Sigmoid colon (tissue), 7 donors: ENCODE measurements around the gene NYNRIN. TPM values are rescaled to one million over a fixed set of nuclear protein-coding genes. Genes with fewer than 3 reads are reported as not detected.
A peak's percentile ranks its signal among the peaks of the same experiment; 100 is the strongest.

Experiments
- DNase-seq: peaks from one replicate; pipeline ENCODE4 v3.0.0-alpha.2; 2019
- H3K27ac ChIP-seq, 4 donors: fragments of 200-600 bp; sonication (generic); one replicate each; pipeline ENCODE4 v1.5.1; 2016 to 2019; ENCODE audit warnings: mild to moderate bottlenecking in 1 of 4
- H3K27me3 ChIP-seq, 3 donors: fragments of 200-600 bp; sonication (generic); one replicate each; pipeline ENCODE4 v1.5.1; 2019; ENCODE audit warnings: mild to moderate bottlenecking in 1 of 3
- H3K36me3 ChIP-seq, 4 donors: fragments of 200-600 bp; sonication (generic); one replicate each; pipeline ENCODE4 v1.5.1; 2016 to 2019
- H3K4me1 ChIP-seq, 4 donors: fragments of 200-600 bp; sonication (generic); one replicate each; pipeline ENCODE4 v1.5.1; 2017 to 2019
- H3K4me3 ChIP-seq, 4 donors: fragments of 200-600 bp; sonication (generic); one replicate each; pipeline ENCODE4 v1.5.1; 2017 to 2019; ENCODE audit warnings: mild to moderate bottlenecking in 2 of 4, moderate library complexity in 1 of 4
- H3K9me3 ChIP-seq, 4 donors: fragments of 200-600 bp in 3 of 4; sonication (generic) in 3 of 4; one replicate each; pipeline versions ENCODE4 v1.5.1 to v1.6.1; 2013 to 2019
- EP300 ChIP-seq, 4 donors: sonication (generic); formaldehyde crosslinking; IDR thresholded peaks; one replicate each; pipeline ENCODE4 v1.6.1; 2017; ENCODE audit warnings: antibody characterized with exemption in 4 of 4
- POLR2A ChIP-seq, 2 donors: fragments of 450-650 bp; IDR thresholded peaks; one replicate each; pipeline ENCODE4 v1.6.1; 2016; ENCODE audit warnings: antibody characterized with exemption in 2 of 2, mild to moderate bottlenecking in 2 of 2, moderate library complexity in 2 of 2
- POLR2AphosphoS5 ChIP-seq, 4 donors: sonication (generic); formaldehyde crosslinking; IDR thresholded peaks; one replicate each; pipeline ENCODE4 v1.6.1; 2017; ENCODE audit warnings: antibody characterized with exemption in 4 of 4
- WGBS, 2 donors: extraction: QIAGEN DNeasy Blood & Tissue Kit; methylation state at CpG; one replicate each; pipeline ENCODE4 v1.1.7; 2013; 5-methylcytosine and 5-hydroxymethylcytosine counted together
- intact Hi-C: fragments of 100-400 bp; cut with DNase I; formaldehyde crosslinking; loops from one replicate; pipeline ENCODE4 v1.15.1; 2023
- polyA plus RNA-seq, 3 donors: library from polyadenylated mRNA; stranded (reverse); fragments of 200-250 nt; gene quantifications; one replicate each; pipeline ENCODE4 v1.2.3, GENCODE V29; 2013
- total RNA-seq, 4 donors: library from RNA; depleted of rRNA; stranded (reverse); fragments of >200 nt; gene quantifications; one replicate each; pipeline ENCODE4 v1.1.0, GENCODE V29; 2016
- TF ChIP-seq, protein P1 (sequence below), 4 experiments: fragments of 450-650 bp in 3 of 4; fragments of 200-600 bp in 1 of 4; IDR thresholded peaks; one replicate each; pipeline ENCODE4 v1.5.1; 2016 to 2019; ENCODE audit warnings: antibody characterized with exemption in 4 of 4, mild to moderate bottlenecking in 3 of 4, moderate library complexity in 2 of 4
- donor health status: healthy with polysubstance abuse.
- donor health status: Bipolar disorder and iron deficiency.
- donor health status: healthy.

Gene NYNRIN
- total and polyA plus RNA-seq, 7 donors: 0.60 to 17.4 (median 6.8) TPM

DNA sequence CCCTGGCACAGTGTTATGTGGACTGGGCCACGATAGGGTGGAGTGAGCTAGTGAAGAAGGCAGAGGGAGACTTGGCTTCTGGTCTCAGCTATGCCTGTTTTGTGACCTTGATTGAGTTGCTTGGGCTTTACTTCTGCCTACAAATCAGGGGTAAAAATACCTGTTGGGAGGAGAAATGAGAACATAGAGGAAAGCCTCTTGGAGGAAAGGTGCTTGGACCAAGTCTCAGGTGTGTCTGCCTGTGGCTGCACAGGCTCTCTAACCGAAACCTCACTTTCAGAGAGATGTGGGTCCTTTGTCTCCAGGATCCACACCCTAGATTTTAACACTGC lies 38.9 kb downstream of the NYNRIN start:
- peak overlapping the region in 3 of 4 donors; percentile 66 to 72 (median 71) for H3K27ac ChIP-seq
- TF ChIP-seq EP300 (IDR thresholded peaks at IDR 0.05) (no peak), POLR2AphosphoS5 (IDR thresholded peaks at IDR 0.05) (no peak), POLR2A (IDR thresholded peaks at IDR 0.05) (no peak)
- TF ChIP-seq, protein P1, sequence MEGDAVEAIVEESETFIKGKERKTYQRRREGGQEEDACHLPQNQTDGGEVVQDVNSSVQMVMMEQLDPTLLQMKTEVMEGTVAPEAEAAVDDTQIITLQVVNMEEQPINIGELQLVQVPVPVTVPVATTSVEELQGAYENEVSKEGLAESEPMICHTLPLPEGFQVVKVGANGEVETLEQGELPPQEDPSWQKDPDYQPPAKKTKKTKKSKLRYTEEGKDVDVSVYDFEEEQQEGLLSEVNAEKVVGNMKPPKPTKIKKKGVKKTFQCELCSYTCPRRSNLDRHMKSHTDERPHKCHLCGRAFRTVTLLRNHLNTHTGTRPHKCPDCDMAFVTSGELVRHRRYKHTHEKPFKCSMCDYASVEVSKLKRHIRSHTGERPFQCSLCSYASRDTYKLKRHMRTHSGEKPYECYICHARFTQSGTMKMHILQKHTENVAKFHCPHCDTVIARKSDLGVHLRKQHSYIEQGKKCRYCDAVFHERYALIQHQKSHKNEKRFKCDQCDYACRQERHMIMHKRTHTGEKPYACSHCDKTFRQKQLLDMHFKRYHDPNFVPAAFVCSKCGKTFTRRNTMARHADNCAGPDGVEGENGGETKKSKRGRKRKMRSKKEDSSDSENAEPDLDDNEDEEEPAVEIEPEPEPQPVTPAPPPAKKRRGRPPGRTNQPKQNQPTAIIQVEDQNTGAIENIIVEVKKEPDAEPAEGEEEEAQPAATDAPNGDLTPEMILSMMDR (IDR thresholded peaks at IDR 0.05): no peak
- H3K27me3 ChIP-seq: no peaks in the 10 kb centered on the region
- H3K36me3 ChIP-seq: peaks cover 17 to 83% (median 38%) of the 10 kb centered on the region in 4 donors
- intact Hi-C loops: loop anchor here (10.0 kb wide), 2 partner anchors 293 to 1593 kb away; partner anchors contain the start of genes EMC9, PSME2 and RNF31
- H3K4me1 ChIP-seq: peaks cover 0 to 43% (median 41%) of the 10 kb centered on the region in 4 donors
- H3K4me3 ChIP-seq: no peak overlapping the region
- WGBS, 2 donors: 73 to 87% methylated on average over 2 of the region's 2 CpGs
- H3K9me3 ChIP-seq: no peaks in the 10 kb centered on the region
- no peak for DNase-seq

DNA sequence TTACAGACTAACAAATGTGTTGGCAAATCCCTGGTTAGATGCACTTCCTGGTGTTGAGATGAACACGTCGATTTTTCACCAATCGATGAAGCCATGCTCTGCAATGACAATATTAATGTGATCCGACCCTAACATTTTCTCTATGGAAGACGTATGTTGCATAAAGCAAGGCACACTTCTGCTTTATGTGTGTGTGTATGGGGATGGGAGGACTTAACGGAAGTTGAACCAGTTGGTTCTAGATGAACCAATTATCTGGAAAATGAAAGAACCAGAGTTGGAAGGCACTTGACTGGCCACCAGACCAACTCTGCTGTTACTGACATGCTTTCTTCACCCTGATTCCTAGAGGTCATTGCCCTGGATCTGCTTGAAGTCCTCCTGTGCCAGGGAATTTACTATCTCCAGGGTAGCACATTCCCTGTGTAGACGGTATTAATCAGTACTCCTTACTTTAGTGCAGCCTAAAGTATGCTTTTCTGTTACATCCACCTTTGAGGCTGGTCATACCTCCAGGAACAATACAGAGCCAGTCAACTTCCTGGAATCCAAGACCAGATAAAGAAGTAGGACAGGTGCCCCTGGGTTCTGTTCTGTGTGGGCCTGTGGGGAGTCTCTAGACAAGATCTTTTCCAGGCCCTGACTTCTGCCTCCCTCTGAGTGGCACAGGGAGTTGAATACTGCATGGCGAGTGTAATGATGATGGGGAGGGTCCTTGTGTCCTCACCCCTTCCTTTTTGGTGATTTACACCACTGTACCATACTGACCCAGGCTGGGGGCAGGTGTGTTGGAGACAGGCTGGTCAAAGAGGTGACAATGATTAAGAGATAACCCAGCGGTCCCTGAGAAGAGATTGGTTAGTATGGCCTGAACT lies 39.7 kb downstream of the NYNRIN start:
- Histone ChIP-seq H3K4me1 (peaks cover 0 to 46% (median 41%) of the 10 kb centered on the region in 4 donors), H3K27ac (peak overlapping the region in 1 of 4 donors; percentile 7), H3K4me3 (no peak overlapping the region), H3K27me3 (no peaks in the 10 kb centered on the region), H3K36me3 (peaks cover 17 to 76% (median 33%) of the 10 kb centered on the region in 4 donors), H3K9me3 (no peaks in the 10 kb centered on the region)
- no peak for DNase-seq
- TF ChIP-seq, protein P1 (IDR thresholded peaks at IDR 0.05): no peak
- TF ChIP-seq POLR2AphosphoS5 (IDR thresholded peaks at IDR 0.05): peak in 1 of 4 donors; percentile 4
- WGBS, 2 donors: 70 to 77% methylated on average over 9 of the region's 9 CpGs
- intact Hi-C loops: loop anchor here (10.0 kb wide), 2 partner anchors 294 to 1594 kb away; partner anchors contain the start of genes EMC9, PSME2 and RNF31

DNA sequence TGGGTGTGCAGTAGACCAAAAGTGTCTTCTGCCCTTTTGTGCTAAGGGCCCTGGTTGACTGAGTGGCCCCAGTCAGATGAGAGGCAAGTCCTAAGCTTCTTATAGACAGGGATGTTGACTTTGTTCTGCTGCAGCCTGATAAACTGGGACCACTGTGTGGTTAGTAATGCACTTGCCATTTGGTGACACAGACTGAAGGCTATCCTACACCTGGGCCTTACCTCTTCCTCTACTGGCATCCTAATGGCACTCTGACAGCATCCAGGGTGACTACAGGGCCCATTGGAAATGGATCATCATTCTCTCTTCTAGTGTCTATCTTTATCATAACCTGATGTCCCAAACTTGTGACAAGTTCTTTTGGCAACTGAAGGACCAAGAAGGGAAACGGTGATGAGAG lies 40.5 kb downstream of the NYNRIN start:
- 65 to 83% methylated on average over 1 of the region's 1 CpG for WGBS, 2 donors
- Histone ChIP-seq H3K4me3 (no peak overlapping the region), H3K9me3 (no peaks in the 10 kb centered on the region), H3K4me1 (peaks cover 0 to 46% (median 42%) of the 10 kb centered on the region in 4 donors), H3K27me3 (no peaks in the 10 kb centered on the region), H3K36me3 (peaks cover 17 to 68% (median 33%) of the 10 kb centered on the region in 4 donors), H3K27ac (peak overlapping the region in 1 of 4 donors; percentile 97)
- intact Hi-C loops: loop anchor here (10.0 kb wide), 2 partner anchors 294 to 1594 kb away; partner anchors contain the start of genes EMC9, PSME2 and RNF31
- DNase-seq: no peak
- TF ChIP-seq POLR2A (IDR thresholded peaks at IDR 0.05): no peak
- TF ChIP-seq EP300 (IDR thresholded peaks at IDR 0.05): no peak
- TF ChIP-seq, protein P1 (IDR thresholded peaks at IDR 0.05): no peak
- no peak for TF ChIP-seq POLR2AphosphoS5 (IDR thresholded peaks at IDR 0.05)

DNA sequence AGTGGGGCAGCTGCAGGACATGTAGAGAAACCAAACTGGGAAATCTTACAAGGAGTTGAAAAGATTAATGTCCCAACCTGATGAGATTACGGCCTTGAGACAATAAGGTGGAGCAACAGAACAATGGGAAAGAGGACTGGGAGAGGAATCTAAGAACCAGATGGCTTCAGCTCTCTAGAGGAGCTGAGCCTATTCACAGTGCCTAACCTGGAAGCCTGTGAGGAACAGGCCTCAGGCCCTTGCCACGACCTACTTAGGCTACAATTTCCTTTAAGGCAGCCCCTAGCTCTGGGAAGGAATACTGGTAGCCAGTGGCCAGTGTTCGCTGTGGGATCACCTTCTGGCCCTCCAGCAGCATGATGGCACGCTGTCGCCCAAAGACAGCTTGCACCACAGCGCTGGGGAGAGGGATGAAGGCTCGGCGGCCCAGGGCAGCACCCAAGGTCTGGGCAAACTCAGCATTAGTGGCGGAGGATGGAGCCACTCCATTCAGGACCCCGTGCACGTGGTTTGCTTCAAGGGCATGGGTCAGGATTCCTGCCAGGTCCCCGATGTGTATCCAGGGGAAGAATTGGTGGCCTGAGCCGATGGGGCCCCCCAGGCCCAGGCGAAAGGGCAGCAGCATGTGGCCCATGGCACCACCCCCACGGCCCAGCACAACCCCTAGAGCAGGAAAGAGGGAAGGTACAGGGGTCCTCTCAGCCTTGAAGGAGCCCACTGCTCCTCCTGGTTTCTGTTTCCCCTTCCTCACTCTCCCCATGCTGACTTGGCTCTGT lies 41.2 kb downstream of the NYNRIN start:
- TF ChIP-seq POLR2AphosphoS5 (IDR thresholded peaks at IDR 0.05): peak in 2 of 4 donors; percentile 26 to 44
- TF ChIP-seq, protein P1 (IDR thresholded peaks at IDR 0.05): no peak
- Histone ChIP-seq H3K9me3 (no peaks in the 10 kb centered on the region), H3K27ac (peak overlapping the region; percentile 14 to 99 (median 96)), H3K4me1 (peaks cover 0 to 46% (median 42%) of the 10 kb centered on the region in 4 donors), H3K36me3 (peaks cover 17 to 62% (median 33%) of the 10 kb centered on the region in 4 donors), H3K4me3 (no peak overlapping the region), H3K27me3 (no peaks in the 10 kb centered on the region)
- DNase-seq: peak; percentile 68
- WGBS, 2 donors: 75 to 82% methylated on average over 15 of the region's 15 CpGs
- intact Hi-C loops: loop anchor here (5.0 to 10.0 kb wide), 4 partner anchors 198 to 1595 kb away; partner anchors contain the start of genes EMC9, PSME2, RNF31 and THTPA
